Choroid plexus epithelial cell (primary cell): ENCODE data around the gene HIGD1A.

Source experiments
- DNase-seq: peaks from one replicate; pipeline ENCODE4 v3.0.0-alpha.2; 2010; ENCODE audit warnings: low read depth
- H3K4me3 ChIP-seq: 2 replicates; pipeline ENCODE4 v1.5.1; 2011; ENCODE audit warnings: low read depth, mild to moderate bottlenecking, control low read depth, low read length, moderate library complexity
- CTCF ChIP-seq: conservative IDR thresholded peaks from 2 replicates; pipeline ENCODE4 v1.5.1; 2011; ENCODE audit warnings: low read depth, mild to moderate bottlenecking, control low read depth, inconsistent platforms, low read length, moderate library complexity

The HIGD1A gene

GRCh38 chr3:42780892-42781700, 23.2 kb downstream of the HIGD1A start:
- DNase-seq: peak; percentile 89
- TF ChIP-seq CTCF: peak; percentile 65
- H3K4me3 ChIP-seq: no peak overlapping the region

- H3K4me3 ChIP-seq: no peak overlapping the region
- no peak for DNase-seq
- no peak for TF ChIP-seq CTCF
Measured at GRCh38 chr3:42780398-42780797, 23.9 kb downstream of the HIGD1A start.

- TF ChIP-seq CTCF: no peak
- DNase-seq: peak; percentile 79
- no peak overlapping the region for H3K4me3 ChIP-seq
Measured at GRCh38 chr3:42778644-42779043, 25.6 kb downstream of the HIGD1A start.

GRCh38 chr3:42773409-42773751, 30.9 kb downstream of the HIGD1A start:
- no peak for TF ChIP-seq CTCF
- no peak for DNase-seq
- peak overlapping the region; percentile 51 for H3K4me3 ChIP-seq

- TF ChIP-seq CTCF: no peak
- peak; percentile 91 for DNase-seq
- peak within 1 kb of the TSS; percentile 51 for H3K4me3 ChIP-seq
Measured at GRCh38 chr3:42772670-42773408, 31.5 kb downstream of the HIGD1A start, which contains the start of gene CCDC13. CCDC13 (minus strand) TSS chr3:42773253; CDS start chr3:42758345, 14,908 bp downstream.

GRCh38 chr3:42771271-42771670, 33.0 kb downstream of the HIGD1A start:
- DNase-seq: no peak
- no peak for TF ChIP-seq CTCF
- H3K4me3 ChIP-seq: no peak overlapping the region
